HG03095 (cell line): Measurements from ENCODE around the gene MKLN1.
"Not testable (repeated sequence)": the region's sequence is repeated elsewhere in the genome, so short reads cannot be mapped to it uniquely, and the experiment has no call there.

Experiments used
- ATAC-seq: cut with Tn5 transposase; IDR thresholded peaks from one replicate; pipeline ENCODE4 v1.9.1; 2021; ENCODE audit warnings: moderate library complexity; ENCODE audit not compliant: unreplicated experiment

The MKLN1 gene

GRCh38 chr7:131307627-131308026 lies 20.0 kb upstream of the MKLN1 start:
- ATAC-seq, result no peak

DNA sequence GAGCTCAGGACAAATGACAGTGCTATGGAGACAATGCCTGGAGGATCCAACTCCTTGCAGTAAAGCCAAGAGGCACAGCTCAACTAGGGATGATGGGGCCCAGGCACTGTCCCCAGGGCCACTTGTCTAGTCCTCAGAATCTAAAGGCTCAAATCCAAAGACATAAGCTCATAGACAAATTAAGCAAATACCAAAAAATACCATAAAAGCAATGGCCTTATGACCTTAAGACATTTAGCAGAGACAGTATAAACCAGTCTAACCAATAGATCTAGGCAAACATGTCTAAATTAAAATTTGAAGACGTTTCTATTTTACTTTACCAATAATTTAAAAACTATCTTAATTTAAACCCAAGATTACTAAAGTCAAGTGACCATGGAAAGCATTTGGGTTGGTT lies 14.8 kb upstream of the MKLN1 start:
- ATAC-seq, result no peak

DNA sequence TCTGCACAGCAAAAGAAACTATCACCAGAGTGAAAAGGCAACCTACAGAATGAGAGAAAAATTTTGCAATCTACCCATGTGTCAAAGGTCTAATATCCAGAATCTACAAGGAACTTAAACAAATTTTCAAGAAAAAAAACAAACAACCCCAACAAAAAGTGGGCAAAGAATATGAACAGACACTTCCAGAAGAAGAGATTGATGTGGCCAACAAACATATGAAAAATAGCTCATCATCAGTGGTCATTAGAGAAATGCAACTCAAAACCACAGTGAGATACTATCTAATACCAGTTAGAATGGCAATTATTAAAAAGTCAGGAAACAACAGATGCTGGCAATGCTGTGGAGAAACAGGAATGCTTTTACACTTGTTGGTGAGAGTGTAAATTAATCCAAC lies 7.1 kb upstream of the MKLN1 start:
- no peak for ATAC-seq

- no peak for ATAC-seq
These were observed 6.0 kb upstream of the MKLN1 start for GRCh38 chr7:131321656-131322055.

GRCh38 chr7:131322061-131322460 lies 5.6 kb upstream of the MKLN1 start:
- no peak for ATAC-seq

GRCh38 chr7:131322861-131323260 lies 4.8 kb upstream of the MKLN1 start:
- no peak for ATAC-seq

- no peak for ATAC-seq
These were observed 2.4 kb upstream of the MKLN1 start for GRCh38 chr7:131325179-131325840.

GRCh38 chr7:131326576-131326975 lies 1.1 kb upstream of the MKLN1 start:
- no peak for ATAC-seq

- no peak for ATAC-seq
These were observed 539 bp upstream of the MKLN1 start for GRCh38 chr7:131327049-131327625.

- ATAC-seq, result no peak
These were observed 900 bp downstream of the MKLN1 start for GRCh38 chr7:131328377-131329175.

- ATAC-seq, result no peak
These were observed 1.5 kb downstream of the MKLN1 start for GRCh38 chr7:131329176-131329570.

GRCh38 chr7:131330299-131330698 lies 2.6 kb downstream of the MKLN1 start:
- ATAC-seq, result no peak

DNA sequence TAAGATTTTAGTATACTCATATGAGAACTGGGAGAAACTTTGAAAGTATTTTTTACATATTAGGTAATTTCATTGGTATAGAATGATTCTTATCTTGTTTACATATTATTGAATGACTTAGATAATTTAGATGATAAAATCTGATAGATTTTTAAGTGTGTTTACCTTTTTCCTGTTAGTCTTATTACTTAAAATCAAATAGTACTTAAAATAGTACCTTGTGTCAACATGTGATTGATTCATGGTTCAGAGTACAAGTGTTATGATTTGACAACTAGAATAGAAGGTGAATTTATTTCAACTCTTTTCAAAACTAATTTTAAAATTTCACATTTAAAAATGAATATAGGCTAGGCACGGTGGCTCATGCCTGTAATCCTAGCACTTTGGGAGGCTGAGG lies 4.1 kb downstream of the MKLN1 start:
- ATAC-seq, result no peak

- not testable (repeated sequence) for ATAC-seq
These were observed 5.1 kb downstream of the MKLN1 start for GRCh38 chr7:131332729-131333128.

DNA sequence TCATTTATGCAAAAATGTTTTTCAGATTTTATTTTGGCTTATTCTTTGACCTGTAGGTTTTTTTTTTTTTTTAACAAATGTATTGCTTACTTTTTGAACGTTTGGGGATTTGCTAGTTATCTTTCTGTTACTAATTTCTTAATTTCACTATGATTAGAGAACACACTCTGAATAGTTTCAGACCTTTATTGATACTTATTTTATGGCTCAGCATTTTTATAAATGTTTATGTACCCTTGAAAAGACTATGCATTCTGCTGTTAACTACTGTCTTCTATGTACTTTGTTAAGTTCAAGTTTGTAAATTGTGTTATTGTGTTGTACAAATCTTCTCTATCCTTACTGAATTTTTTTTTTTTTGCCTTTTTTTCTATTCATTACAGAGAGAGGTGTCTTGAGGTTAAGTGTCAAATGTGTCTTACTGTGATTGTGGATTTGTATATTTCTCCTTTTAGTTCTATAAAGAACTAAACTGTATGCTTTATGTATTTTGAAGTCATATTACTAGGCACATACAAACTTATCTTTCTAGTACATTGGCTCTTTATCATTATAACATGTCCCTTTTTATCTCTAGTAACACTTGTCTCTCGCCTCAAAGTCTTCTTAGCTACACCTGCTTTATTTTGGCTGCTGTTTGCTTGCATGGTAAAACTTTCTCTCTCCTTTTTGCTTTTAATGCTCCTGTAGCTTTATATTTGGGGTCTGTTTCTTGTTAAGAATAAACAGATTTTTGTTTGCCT lies 8.1 kb downstream of the MKLN1 start:
- no peak for ATAC-seq

DNA sequence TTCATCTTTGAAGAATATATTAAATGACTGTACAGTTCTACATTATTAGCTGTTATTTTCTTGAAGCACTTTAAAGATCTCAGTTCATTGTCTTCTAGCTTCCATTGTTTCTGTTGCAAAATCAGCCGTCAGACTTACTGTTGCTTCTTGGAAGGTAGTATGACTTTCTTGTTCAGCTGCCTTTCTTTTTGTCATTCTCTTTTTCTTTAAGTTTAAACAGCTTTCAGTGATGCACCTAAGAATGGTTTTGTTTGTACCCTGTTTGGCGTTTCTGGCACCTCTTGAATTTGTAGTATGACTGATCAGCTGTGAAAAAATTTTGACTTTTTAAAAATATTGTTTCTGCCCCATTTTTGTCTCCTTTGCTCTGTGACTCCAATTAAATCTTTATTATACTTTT lies 9.3 kb downstream of the MKLN1 start:
- ATAC-seq, result no peak

DNA sequence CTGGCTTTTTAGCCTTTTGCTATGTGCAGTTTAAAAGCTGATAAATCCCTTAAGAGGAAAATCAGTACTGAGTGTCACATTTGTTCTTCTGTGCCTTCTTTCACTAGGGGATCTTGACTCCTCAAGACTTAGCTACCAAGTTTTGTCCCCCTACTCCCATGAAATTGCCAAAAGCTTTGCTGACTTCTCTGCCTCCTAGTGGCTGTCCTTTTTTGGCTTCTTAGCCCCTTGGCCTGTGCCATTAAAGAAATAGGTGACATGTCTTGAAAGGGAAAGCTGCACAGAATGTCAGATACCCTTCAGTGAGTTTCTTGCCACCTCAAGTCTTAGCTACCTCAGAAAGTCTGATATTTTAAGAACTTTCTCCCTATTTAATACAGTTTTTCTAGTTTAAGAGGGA lies 10.5 kb downstream of the MKLN1 start:
- ATAC-seq, result no peak

- no peak for ATAC-seq
These were observed 11.2 kb downstream of the MKLN1 start for GRCh38 chr7:131338691-131339390.

GRCh38 chr7:131341690-131342089 lies 14.0 kb downstream of the MKLN1 start:
- no peak for ATAC-seq

DNA sequence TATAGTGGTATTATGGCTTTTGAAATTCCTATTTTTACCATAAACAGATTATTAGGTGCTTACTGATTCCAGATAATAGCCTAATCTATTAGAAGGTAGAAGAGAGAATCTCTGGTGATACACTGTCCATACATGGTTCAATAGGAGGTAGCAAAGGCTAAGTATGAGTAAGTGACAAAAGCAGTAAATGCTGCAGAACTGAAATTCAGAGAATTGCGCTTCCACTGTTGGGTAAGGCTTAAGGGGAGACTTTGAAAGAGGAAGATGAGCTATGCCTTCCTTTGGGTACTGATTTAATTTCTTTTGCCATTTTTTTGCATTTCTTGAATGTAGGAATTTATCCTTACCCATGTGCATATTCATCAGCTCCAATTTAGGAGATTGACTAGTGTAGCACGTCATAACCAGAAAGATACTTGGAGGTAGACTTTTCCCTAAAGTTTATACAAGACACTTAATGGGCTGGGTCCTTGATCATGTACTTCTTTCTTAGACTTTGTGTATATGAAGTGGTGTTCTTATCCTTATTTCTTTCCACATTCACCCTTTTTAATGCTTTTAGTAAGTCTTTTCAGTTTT lies 15.3 kb downstream of the MKLN1 start:
- no peak for ATAC-seq
